PC-9 (cell line): ENCODE measurements around the gene PCARE.

Experiments used
- CTCF ChIP-seq: fragments of 200-600 bp; sonication (generic); conservative IDR thresholded peaks from 2 replicates; pipeline ENCODE4 v1.6.1; 2017; ENCODE audit warnings: mixed run types, antibody characterized with exemption, mild to moderate bottlenecking, moderate library complexity
- EZH2 ChIP-seq: fragments of 200-600 bp; sonication (generic); IDR thresholded peaks from 2 replicates; pipeline ENCODE4 v1.8.0; 2017; ENCODE audit warnings: antibody characterized with exemption, low read depth

- TF ChIP-seq CTCF (no peak), EZH2 (no peak)
Measured at GRCh38 chr2:29110916-29111535, 36.7 kb upstream of the PCARE start.
